GM12892 (cell line): ENCODE data around the gene PFKFB3.

Experiments used
- POLR2A ChIP-seq: IDR thresholded peaks from 2 replicates; pipeline ENCODE4 v1.6.1; 2011; ENCODE audit warnings: low read depth, low read length, control low read depth
- TAF1 ChIP-seq: IDR thresholded peaks from 2 replicates; pipeline ENCODE4 v1.6.1; 2011; ENCODE audit warnings: low read depth, mild to moderate bottlenecking, control low read depth, low read length, borderline replicate concordance

DNA sequence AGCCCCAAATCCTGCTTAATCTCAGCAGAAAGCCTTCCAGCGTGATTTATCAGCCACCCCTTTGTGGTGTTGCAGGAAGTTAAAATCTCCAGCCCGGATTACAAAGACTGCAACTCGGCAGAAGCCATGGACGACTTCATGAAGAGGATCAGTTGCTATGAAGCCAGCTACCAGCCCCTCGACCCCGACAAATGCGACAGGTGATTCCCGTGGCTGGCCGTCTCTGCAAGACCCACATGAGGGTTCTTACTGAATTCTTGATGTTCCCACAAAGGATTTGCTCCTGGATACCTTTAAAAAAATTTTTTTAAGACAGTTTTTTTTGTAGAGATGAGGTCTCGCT lies 16.7 kb downstream of the PFKFB3 start:
- no peak for TF ChIP-seq POLR2A
- TF ChIP-seq TAF1, result no peak
